GM19023 (cell line): Measurements from ENCODE around the gene PEX6.
A peak's percentile ranks its signal among the peaks of the same experiment; 100 is the strongest.

Experiments
- ATAC-seq: cut with Tn5 transposase; IDR thresholded peaks from one replicate; pipeline ENCODE4 v1.9.1; 2021; ENCODE audit warnings: mild to moderate bottlenecking, moderate library complexity; ENCODE audit not compliant: unreplicated experiment

Gene PEX6

DNA sequence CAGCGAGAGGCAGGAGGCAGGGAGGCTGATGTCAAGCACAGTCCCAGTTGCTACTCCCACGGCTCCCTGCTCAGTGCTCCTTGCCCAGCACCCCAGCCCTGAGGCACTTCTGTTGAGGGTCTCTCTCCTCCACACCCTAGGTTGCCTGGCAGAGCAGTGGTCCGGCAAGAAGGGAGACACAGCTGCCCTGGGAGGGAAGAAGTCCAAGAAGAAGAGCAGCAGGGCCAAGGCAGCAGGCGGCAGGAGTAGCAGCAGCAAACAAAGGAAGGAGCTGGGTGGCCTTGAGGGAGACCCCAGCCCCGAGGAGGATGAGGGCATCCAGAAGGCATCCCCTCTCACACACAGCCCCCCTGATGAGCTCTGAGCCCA, 40.6 kb downstream of the PEX6 start:
- no peak for ATAC-seq

DNA sequence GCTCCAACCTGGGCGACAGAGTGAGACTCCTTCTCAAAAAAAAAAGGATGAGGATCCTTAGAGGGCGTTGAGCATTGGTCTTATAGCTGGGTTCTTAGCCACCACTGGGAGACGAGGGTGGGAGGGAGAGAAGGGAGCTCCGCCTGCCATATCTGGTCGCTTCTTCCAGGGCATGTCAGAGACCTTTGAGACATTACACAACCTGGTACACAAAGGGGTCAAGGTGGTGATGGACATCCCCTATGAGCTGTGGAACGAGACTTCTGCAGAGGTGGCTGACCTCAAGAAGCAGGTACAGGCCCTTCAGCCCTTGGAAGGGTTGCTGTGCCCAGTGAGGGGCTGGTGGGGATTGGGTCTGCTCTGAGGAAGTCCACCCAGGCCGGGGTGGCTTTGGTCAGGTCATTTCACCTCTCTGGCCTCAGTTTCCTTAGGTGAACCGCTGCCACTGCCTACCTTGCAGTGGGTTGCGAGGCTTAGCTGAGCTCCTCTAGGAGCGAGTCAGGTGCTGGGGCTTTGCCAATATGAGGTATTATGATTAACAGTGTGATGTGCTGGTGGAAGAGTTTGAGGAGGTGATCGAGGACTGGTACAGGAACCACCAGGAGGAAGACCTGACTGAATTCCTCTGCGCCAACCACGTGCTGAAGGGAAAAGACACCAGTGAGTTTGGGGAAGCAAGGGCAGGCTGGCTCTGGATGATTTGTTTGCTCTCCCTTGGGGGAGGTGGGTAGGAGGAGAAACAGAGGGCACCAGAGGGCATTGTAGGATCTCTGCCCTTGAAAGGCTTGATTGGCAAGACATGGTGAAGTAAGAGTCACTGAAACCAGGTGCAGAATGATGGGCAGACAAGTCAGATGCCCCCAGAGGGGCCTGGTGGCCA, 41.2 kb downstream of the PEX6 start:
- no peak for ATAC-seq

DNA sequence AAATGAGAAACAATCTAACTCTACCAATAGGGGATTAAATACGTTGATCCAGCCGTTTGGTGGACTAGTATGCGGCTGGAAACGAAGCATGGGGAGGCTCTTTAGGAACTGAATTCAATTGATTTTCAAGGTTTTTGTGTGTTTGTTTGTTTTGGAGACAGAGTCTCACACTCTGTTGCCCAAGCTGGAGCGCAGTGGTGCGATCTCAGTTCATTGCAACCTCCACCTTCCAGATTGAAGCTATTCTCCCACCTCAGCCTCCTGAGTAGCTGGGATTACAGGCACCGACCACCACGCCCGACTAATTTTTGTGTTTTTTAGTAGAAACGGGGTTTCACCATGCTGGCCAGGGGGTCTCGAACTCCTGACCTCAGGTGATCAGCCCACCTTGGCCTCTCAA, 42.6 kb downstream of the PEX6 start:
- ATAC-seq, result no peak

DNA sequence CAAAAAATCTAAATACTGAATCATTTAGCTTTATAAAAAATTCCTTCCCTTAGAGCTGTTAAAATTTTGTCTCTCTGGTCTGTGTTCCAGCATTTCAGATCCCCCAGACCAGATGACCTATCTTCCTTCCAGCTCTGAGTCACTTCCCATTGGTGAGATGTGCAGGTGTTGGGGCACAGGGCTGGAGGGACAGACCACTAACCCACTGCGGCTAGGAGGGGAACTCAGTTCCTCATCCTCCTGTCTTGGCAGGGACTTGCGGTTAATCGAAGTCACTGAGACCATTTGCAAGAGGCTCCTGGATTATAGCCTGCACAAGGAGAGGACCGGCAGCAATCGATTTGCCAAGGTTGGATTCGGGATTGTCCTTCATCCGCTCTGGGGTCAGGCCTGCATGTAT, 43.7 kb downstream of the PEX6 start:
- ATAC-seq, result no peak

DNA sequence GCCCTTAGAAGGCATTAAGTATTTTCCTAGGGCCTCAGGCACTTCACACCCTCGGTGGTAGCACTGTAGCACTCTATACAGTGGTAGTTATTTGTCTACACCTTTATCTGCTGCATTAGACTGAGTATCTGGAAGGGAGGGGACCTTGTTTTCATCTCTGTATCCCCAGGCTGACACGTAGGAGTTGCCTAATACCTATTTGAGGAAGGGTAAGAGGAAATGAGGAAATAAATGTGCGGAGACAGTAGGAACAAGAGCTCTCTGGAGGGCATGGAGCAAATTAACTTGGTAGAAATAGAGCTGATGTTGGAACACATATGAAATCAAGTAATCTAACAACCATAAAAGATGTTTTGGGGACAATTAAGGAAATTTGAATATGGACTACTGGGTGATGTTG, 45.8 kb downstream of the PEX6 start:
- ATAC-seq, result no peak

DNA sequence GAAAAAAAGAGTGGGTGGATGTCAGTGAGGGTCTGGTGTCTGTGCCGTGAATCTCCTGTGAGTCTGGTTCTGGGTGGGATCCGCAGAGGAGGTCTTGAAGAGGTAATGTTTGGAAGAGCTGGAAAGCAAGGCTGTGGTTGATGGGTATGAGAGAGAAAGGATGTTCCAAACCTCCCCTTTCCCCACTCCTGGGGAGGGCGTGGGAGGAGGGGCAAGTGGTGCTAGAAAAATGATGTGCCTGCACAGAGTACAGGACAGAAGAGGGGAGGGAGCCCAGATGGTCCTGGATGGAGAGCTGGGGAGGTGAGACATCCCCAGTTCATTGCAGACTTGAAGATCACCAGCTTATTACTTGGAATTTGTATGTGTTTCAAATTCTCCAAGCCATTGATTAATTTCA, 46.6 kb downstream of the PEX6 start:
- no peak for ATAC-seq

DNA sequence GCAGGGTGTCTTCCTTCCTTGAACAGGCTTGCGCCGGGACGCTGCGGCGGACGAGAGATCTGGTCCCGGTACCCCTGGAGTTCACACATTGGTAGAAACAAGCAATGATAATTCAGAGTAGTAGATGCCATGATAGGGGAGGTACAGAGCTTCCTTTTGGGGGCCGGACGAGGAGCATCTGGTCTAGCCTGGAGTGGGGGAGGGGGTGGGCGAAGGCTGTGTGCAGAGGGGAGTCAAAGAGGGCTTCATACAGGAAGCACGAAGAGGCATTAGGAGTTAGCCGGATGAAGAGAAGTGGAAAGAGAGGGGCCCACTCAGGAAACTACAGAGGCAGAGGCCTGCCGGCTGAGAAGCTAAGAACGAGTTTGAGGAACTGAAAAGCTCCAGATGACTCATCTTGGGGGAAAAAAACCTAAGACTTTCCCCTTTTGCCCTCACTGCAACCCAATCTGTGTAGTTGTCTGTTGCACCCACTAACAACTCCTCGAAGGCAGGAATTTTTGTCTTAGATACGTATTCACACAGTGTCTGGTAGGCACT, 49.1 kb downstream of the PEX6 start:
- peak; percentile 41 for ATAC-seq

DNA sequence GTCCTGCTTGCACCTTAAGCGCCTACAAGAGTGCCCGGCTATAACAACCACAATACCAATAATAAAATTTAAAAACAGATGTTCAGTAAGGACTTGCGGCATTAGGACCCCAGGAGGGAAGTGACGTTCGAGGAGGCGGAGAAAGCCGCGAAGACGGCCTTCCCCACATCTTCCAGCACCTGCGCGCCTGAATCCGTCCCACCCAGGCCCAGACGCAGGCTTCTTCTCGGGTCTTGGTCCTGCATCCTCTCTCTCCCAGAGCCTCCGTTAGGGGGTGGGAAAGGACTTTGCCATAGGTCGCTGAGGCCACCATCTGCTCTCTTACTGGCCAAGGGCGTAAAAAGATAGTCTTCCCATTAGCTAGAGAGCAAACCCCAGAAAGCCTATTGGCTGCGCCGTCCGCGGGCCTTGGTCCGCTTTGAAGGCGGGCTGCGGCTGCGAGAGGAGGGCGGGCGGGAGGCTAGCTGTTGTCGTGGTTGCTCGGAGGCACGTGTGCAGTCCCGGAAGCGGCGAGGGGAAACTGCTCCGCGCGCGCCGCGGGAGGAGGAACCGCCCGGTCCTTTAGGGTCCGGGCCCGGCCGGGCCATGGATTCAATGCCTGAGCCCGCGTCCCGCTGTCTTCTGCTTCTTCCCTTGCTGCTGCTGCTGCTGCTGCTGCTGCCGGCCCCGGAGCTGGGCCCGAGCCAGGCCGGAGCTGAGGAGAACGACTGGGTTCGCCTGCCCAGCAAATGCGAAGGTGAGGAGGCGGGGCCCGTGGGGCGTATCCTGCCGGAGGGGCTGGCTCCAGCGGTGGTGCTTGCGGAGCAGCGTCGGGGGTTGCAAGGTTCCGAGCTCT, 49.8 kb downstream of the PEX6 start, which contains the start of gene CNPY3:
Gene CNPY3 (plus strand): TSS at position 495 of the 835 bp plus-strand sequence. CDS start 91 bp downstream, at position 586.
- ATAC-seq, result peak; percentile 76

DNA sequence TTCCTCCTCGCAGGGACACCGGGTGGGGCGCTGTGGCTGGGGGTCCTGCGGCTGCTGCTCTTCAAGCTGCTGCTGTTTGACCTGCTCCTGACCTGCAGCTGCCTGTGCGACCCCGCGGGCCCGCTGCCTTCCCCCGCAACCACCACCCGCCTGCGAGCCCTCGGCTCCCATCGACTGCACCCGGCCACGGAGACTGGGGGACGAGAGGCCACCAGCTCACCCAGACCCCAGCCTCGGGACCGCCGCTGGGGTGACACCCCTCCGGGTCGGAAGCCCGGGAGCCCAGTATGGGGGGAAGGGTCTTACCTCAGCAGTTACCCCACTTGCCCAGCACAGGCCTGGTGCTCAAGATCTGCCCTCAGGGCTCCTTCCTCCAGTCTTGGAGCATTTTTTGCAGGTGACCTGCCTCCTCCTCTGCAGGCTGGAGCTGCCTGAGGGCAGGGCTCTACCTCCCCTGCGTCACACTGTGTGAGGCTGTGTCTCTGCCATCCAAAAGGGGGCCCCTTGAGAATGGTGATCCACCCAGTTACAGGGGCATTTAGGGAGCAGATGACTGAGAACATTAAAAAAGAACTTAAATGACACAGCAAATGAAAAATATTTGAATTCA, 53.6 kb downstream of the PEX6 start:
- ATAC-seq, result no peak

DNA sequence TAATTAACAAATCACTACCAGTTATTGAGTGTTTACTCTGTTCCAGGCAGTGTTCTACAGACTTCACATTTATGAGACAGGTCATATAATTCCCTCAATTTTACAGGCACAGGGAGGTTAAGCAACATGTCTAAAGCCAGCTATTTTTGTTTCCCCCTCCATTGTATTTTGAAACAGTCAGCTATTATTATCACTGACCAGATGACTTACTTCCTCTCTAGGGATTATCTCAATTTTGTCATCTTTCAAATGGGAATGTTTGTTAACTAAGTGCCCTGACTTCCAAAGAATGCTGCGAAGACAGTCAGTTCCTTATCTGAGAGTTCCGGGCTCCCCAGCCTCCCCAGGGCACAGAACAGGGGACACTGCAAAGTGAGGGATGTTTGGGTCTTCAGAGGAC, 55.3 kb downstream of the PEX6 start:
- ATAC-seq, result no peak

DNA sequence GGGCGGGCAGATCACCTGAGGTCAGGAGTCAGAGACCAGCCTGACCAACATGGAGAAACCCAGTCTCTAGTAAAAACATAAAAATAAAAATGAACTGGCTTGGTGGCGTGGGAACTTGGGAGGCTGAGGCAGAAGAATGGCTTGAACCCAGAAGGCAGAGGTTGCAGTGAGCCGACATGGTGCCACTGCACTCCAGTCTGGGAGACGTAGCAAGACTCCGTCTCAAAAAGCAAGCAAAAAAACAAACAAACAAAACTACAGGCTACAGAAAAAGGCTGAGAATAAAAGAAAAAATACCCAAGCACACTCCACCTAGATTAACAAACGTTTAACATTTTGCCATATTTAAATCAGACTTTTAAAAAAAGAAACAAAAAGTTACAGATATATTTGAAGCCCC, 57.2 kb downstream of the PEX6 start:
- no peak for ATAC-seq

DNA sequence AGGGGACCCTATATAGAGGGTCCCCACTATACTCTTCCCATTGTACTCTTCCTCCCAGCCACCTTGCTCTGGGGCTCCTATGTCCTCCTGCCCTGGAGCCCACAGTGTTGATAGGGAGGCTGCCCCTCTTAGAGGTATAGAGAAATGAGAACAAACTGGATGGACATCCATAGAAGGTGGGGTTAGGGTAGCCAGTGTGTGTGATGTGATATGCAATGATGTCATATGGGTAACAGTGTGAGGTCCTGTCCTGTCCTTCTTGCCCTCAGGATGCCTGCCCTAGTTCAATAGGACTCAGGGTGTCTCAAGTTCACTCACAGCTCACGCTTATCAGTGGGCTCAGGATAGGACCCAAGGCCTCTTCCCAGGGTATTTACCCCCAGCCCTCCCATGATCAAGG, 62.7 kb downstream of the PEX6 start:
- no peak for ATAC-seq

DNA sequence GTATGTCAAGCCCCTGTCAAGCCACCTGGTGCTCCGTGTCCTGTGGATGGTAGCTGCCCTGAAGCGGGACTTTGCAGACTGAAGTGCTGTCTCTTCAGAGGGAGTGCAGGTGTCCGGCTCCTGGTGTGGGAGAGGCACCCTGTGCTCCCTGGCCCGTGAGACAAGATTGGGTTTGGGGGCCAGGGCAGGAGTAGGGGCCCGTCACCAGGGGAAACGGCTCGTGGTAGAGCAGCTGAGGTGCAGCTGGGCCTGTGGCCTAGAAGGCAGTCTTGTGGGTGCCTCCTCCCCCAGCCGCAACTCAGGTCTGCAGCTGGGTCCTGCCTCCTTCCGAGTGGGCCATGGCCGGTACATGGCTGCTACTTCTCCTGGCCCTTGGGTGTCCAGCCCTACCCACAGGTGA, 63.2 kb downstream of the PEX6 start, which contains the start of gene PTCRA:
Gene PTCRA (plus strand): TSS at position 322 of the 400 bp plus-strand sequence. CDS start 17 bp downstream, at position 339.
- peak; percentile 48 for ATAC-seq

DNA sequence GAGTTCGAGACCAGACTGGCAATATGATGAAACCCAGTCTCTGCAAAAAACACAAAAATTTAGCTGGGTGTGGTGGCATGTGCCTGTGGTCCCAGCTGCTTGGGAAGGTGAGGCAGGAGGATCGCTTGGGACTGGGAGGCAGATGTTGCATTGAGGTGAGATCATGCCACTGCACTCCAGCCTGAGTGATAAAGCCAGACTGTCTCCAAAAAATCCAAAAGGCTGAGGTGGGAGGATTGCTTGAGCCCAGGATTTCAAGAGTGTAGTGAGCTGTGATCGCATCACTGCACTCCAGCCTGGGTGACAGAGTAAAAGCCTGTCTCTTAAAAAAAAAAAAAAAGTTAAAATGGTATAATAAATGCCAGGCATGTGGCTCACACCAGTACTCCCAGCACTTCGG, 64.4 kb downstream of the PEX6 start:
- no peak for ATAC-seq
